Measurements from ENCODE around the gene TMEM38B. TPM values are rescaled to one million over a fixed set of nuclear protein-coding genes. Genes with fewer than 3 reads are reported as not detected.
A peak's percentile ranks its signal among the peaks of the same experiment; 100 is the strongest.

TMEM38B gene
- total RNA-seq, 1 experiment from 2014 or later = 30.6 TPM

DNA sequence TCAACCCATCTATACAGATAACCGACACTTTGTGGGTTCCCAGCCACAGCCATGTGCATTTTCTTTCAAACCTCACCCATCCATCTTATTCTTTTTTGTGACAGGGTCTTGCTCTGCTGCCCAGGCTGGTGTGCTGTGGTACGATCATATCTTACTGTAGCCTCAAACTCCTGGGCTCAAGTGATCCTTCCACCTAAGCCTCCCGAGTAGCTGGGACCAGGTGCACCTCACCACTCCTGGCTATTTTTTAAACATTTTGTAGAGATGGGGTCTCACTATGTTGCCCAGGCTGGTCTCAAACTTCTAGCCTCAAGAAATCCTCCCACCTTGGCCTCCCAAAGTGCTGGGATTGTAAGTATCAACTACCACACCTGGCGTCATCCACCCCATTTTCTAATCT is 7.4 kb upstream of the TMEM38B start:
- TF ChIP-seq TCF7L2 (IDR thresholded peaks at IDR 0.05; ENCODE audit: low read depth, low read length) (no peak), POLR2AphosphoS5 (IDR thresholded peaks at IDR 0.05; ENCODE audit: low read depth, low read length) (no peak), SIN3A (IDR thresholded peaks at IDR 0.05; ENCODE audit: borderline replicate concordance, insufficient read depth, low read depth, low read length) (no peak)
- TF ChIP-seq, protein P1, sequence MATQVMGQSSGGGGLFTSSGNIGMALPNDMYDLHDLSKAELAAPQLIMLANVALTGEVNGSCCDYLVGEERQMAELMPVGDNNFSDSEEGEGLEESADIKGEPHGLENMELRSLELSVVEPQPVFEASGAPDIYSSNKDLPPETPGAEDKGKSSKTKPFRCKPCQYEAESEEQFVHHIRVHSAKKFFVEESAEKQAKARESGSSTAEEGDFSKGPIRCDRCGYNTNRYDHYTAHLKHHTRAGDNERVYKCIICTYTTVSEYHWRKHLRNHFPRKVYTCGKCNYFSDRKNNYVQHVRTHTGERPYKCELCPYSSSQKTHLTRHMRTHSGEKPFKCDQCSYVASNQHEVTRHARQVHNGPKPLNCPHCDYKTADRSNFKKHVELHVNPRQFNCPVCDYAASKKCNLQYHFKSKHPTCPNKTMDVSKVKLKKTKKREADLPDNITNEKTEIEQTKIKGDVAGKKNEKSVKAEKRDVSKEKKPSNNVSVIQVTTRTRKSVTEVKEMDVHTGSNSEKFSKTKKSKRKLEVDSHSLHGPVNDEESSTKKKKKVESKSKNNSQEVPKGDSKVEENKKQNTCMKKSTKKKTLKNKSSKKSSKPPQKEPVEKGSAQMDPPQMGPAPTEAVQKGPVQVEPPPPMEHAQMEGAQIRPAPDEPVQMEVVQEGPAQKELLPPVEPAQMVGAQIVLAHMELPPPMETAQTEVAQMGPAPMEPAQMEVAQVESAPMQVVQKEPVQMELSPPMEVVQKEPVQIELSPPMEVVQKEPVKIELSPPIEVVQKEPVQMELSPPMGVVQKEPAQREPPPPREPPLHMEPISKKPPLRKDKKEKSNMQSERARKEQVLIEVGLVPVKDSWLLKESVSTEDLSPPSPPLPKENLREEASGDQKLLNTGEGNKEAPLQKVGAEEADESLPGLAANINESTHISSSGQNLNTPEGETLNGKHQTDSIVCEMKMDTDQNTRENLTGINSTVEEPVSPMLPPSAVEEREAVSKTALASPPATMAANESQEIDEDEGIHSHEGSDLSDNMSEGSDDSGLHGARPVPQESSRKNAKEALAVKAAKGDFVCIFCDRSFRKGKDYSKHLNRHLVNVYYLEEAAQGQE (IDR thresholded peaks at IDR 0.05; ENCODE audit: insufficient read depth in 1 of 2, low read depth in 2 of 2, low read length in 1 of 2) = no peak
- TF ChIP-seq, protein P2, sequence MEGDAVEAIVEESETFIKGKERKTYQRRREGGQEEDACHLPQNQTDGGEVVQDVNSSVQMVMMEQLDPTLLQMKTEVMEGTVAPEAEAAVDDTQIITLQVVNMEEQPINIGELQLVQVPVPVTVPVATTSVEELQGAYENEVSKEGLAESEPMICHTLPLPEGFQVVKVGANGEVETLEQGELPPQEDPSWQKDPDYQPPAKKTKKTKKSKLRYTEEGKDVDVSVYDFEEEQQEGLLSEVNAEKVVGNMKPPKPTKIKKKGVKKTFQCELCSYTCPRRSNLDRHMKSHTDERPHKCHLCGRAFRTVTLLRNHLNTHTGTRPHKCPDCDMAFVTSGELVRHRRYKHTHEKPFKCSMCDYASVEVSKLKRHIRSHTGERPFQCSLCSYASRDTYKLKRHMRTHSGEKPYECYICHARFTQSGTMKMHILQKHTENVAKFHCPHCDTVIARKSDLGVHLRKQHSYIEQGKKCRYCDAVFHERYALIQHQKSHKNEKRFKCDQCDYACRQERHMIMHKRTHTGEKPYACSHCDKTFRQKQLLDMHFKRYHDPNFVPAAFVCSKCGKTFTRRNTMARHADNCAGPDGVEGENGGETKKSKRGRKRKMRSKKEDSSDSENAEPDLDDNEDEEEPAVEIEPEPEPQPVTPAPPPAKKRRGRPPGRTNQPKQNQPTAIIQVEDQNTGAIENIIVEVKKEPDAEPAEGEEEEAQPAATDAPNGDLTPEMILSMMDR (IDR thresholded peaks at IDR 0.05) = no peak
- Histone ChIP-seq H3K27me3 (ENCODE audit: control insufficient read depth, insufficient read depth, low read length) (no peaks in the 10 kb centered on the region), H3K4me1 (ENCODE audit: control insufficient read depth, insufficient read depth, low read length) (no peaks in the 10 kb centered on the region), H3K36me3 (ENCODE audit: control insufficient read depth, insufficient read depth, low read length) (no peaks in the 10 kb centered on the region), H3K4me3 (ENCODE audit: low read depth in 2 of 2, low read length in 2 of 2) (no peak overlapping the region), H3K9me3 (ENCODE audit: control insufficient read depth, insufficient read depth, low read depth, low read length) (no peaks in the 10 kb centered on the region), H3K27ac (ENCODE audit: low read length) (no peak overlapping the region)
- DNase-seq (ENCODE audit: low read depth, low spot score) (no peak), ATAC-seq (no peak)
- ChIA-PET CTCF (no interaction called here), POLR2A (no interaction called here)
- in situ Hi-C loops (cut with HindIII; ENCODE audit: low pct_unique_long_range_greater_than_20kb, low sequenced_read_pairs) (no loop called here), intact Hi-C loops (cut with micrococcal nuclease; ENCODE audit: unreplicated experiment) (no loop called here)
- BruUV-seq (replicated peaks) = no TSS peak

GRCh38 chr9:105690742-105691141 is 3.6 kb upstream of the TMEM38B start:
- POLR2A ChIA-PET = no interaction called here
- Histone ChIP-seq H3K27me3 (ENCODE audit: control insufficient read depth, insufficient read depth, low read length) (0 out of 2 replicates have a peak, but pooled peaks cover 4% of the 10 kb centered on the region), H3K27ac (ENCODE audit: low read length) (no peak overlapping the region), H3K4me1 (ENCODE audit: control insufficient read depth, insufficient read depth, low read length) (peaks cover 3% of the 10 kb centered on the region; the same call in 1 of the 2 replicates), H3K4me3 (ENCODE audit: low read depth in 2 of 2, low read length in 2 of 2) (no peak overlapping the region), H3K36me3 (ENCODE audit: control insufficient read depth, insufficient read depth, low read length) (no peaks in the 10 kb centered on the region), H3K9me3 (ENCODE audit: control insufficient read depth, insufficient read depth, low read depth, low read length) (no peaks in the 10 kb centered on the region)
- DNase-seq (ENCODE audit: low read depth, low spot score) (no peak), ATAC-seq (no peak)
- intact Hi-C loops (cut with micrococcal nuclease; ENCODE audit: unreplicated experiment) (no loop called here), in situ Hi-C loops (cut with HindIII; ENCODE audit: low pct_unique_long_range_greater_than_20kb, low sequenced_read_pairs) (no loop called here)
- TF ChIP-seq, protein P1 (IDR thresholded peaks at IDR 0.05; ENCODE audit: insufficient read depth in 1 of 2, low read depth in 2 of 2, low read length in 1 of 2) = no peak
- TF ChIP-seq, protein P2 (IDR thresholded peaks at IDR 0.05) = peak; percentile 44; the same call in 1 of the 2 replicates
- no peak for TF ChIP-seq POLR2AphosphoS5 (IDR thresholded peaks at IDR 0.05; ENCODE audit: low read depth, low read length)
- no peak for TF ChIP-seq TCF7L2 (IDR thresholded peaks at IDR 0.05; ENCODE audit: low read depth, low read length)
- no TSS peak for BruUV-seq (replicated peaks)
- CTCF ChIA-PET = no interaction called here

All from Panc1 (cell line).